H9 (cell line): ENCODE measurements around the gene AKT1S1. TPM values are rescaled to one million over a fixed set of nuclear protein-coding genes. Genes with fewer than 3 reads are reported as not detected.

Experiments used
- DNase-seq: peaks from one replicate; pipeline ENCODE4 v3.0.0-alpha.2; 2017
- H2AFZ ChIP-seq: one replicate; pipeline ENCODE4 v1.6.1; 2013; ENCODE audit warnings: mild to moderate bottlenecking, low read length, control low read depth, moderate library complexity
- H2AK5ac ChIP-seq: 2 replicates; pipeline ENCODE4 v1.6.1; 2013; ENCODE audit warnings: low read length, control low read depth, mixed read lengths; ENCODE audit not compliant: insufficient read length
- H2BK120ac ChIP-seq: one replicate; pipeline ENCODE4 v1.6.1; 2013; ENCODE audit warnings: low read depth, mild to moderate bottlenecking, low read length, control low read depth, inconsistent platforms; ENCODE audit not compliant: poor library complexity, severe bottlenecking
- H2BK12ac ChIP-seq: 2 replicates; pipeline ENCODE4 v1.6.1; 2013; ENCODE audit warnings: low read length, control low read depth, mixed read lengths, low read depth; ENCODE audit not compliant: insufficient read length
- H2BK15ac ChIP-seq: 2 replicates; pipeline ENCODE4 v1.6.1; 2013; ENCODE audit warnings: low read depth, low read length, control low read depth
- H2BK20ac ChIP-seq: one replicate; pipeline ENCODE4 v1.6.1; 2013; ENCODE audit warnings: low read depth, mild to moderate bottlenecking, low read length, control low read depth, inconsistent platforms; ENCODE audit not compliant: poor library complexity, severe bottlenecking
- H2BK5ac ChIP-seq: 2 replicates; pipeline ENCODE4 v1.6.1; 2013; ENCODE audit warnings: low read length, control low read depth, mixed read lengths; ENCODE audit not compliant: insufficient read length
- H3K14ac ChIP-seq: 2 replicates; pipeline ENCODE4 v1.6.1; 2013; ENCODE audit warnings: low read length, control low read depth; ENCODE audit not compliant: insufficient read depth
- H3K18ac ChIP-seq: 2 replicates; pipeline ENCODE4 v1.6.1; 2013; ENCODE audit warnings: low read depth, mild to moderate bottlenecking, mixed read lengths, low read length, control low read depth; ENCODE audit not compliant: insufficient read length
- H3K23ac ChIP-seq: 2 replicates; pipeline ENCODE4 v1.6.1; 2013; ENCODE audit warnings: low read length, control low read depth, mixed read lengths, low read depth; ENCODE audit not compliant: insufficient read length
- H3K23me2 ChIP-seq: 2 replicates; pipeline ENCODE4 v1.6.1; 2013; ENCODE audit warnings: low read depth, mild to moderate bottlenecking, mixed read lengths, low read length, control low read depth; ENCODE audit not compliant: insufficient read length, poor library complexity, severe bottlenecking
- H3K27ac ChIP-seq: 2 replicates; pipeline ENCODE4 v1.5.1; 2013; ENCODE audit warnings: low read length, control low read depth, mixed read lengths, low read depth; ENCODE audit not compliant: insufficient read length
- H3K27me3 ChIP-seq: 2 replicates; pipeline ENCODE4 v1.6.1; 2013; ENCODE audit warnings: low read length, control low read depth, inconsistent platforms; ENCODE audit not compliant: insufficient read depth
- H3K4ac ChIP-seq: 2 replicates; pipeline ENCODE4 v1.6.1; 2013; ENCODE audit warnings: low read depth, mild to moderate bottlenecking, control low read depth, inconsistent platforms, low read length, moderate library complexity
- H3K4me1 ChIP-seq: 2 replicates; pipeline ENCODE4 v1.6.1; 2013; ENCODE audit warnings: low read length, control low read depth, inconsistent platforms; ENCODE audit not compliant: insufficient read depth
- H3K4me2 ChIP-seq: 2 replicates; pipeline ENCODE4 v1.6.1; 2013; ENCODE audit warnings: low read length, control low read depth, mixed read lengths; ENCODE audit not compliant: insufficient read length, insufficient read depth
- H3K56ac ChIP-seq: 2 replicates; pipeline ENCODE4 v1.6.1; 2013; ENCODE audit warnings: low read depth, mild to moderate bottlenecking, mixed read lengths, low read length, control low read depth; ENCODE audit not compliant: insufficient read length
- H3K79me1 ChIP-seq: 2 replicates; pipeline ENCODE4 v1.6.1; 2013; ENCODE audit warnings: low read depth, mild to moderate bottlenecking, moderate library complexity, low read length, control low read depth, inconsistent platforms; ENCODE audit not compliant: insufficient read depth, poor library complexity, severe bottlenecking
- H3K79me2 ChIP-seq: 2 replicates; pipeline ENCODE4 v1.6.1; 2013; ENCODE audit warnings: low read length, control low read depth, inconsistent platforms; ENCODE audit not compliant: insufficient read depth
- H3K9ac ChIP-seq: 2 replicates; pipeline ENCODE4 v1.6.1; 2013; ENCODE audit warnings: low read length, control low read depth, mixed read lengths; ENCODE audit not compliant: insufficient read length; ENCODE audit errors: extremely low read depth
- H3K9me3 ChIP-seq: one replicate; pipeline ENCODE4 v1.6.1; 2013; ENCODE audit warnings: low read depth, low read length, inconsistent platforms; ENCODE audit not compliant: control insufficient read depth
- H3T11ph ChIP-seq: one replicate; pipeline ENCODE4 v1.6.1; 2013; ENCODE audit warnings: mild to moderate bottlenecking, low read length, control low read depth, inconsistent platforms
- H4K20me1 ChIP-seq: one replicate; pipeline ENCODE4 v1.6.1; 2013; ENCODE audit not compliant: control insufficient read depth, insufficient read length, insufficient read depth
- H4K5ac ChIP-seq: 2 replicates; pipeline ENCODE4 v1.6.1; 2013; ENCODE audit warnings: low read depth, mild to moderate bottlenecking, mixed read lengths, low read length, control low read depth; ENCODE audit not compliant: insufficient read length
- H4K8ac ChIP-seq: replicated peaks from 2 replicates; pipeline ENCODE4 v1.6.1; 2013; ENCODE audit warnings: low read length, control low read depth, mixed read lengths, low read depth; ENCODE audit not compliant: insufficient read length
- H4K91ac ChIP-seq: 2 replicates; pipeline ENCODE4 v1.6.1; 2013; ENCODE audit warnings: low read depth, mild to moderate bottlenecking, moderate library complexity, mixed read lengths, low read length, control low read depth; ENCODE audit not compliant: insufficient read length
- H3K27ac Mint-ChIP-seq, 3 experiments: 2 replicates in 2 of 3; 3 replicates in 1 of 3; pipeline ENCODE4 v1.8.0; 2020 to 2021; ENCODE audit warnings: mixed read lengths in 3 of 3, mild to moderate bottlenecking in 1 of 3, moderate library complexity in 1 of 3
- H3K27me3 Mint-ChIP-seq: 2 replicates; pipeline ENCODE4 v1.8.0; 2021; ENCODE audit warnings: low read depth, mild to moderate bottlenecking, moderate library complexity, mixed read lengths
- H3K36me3 Mint-ChIP-seq, 3 experiments: 2 replicates in 2 of 3; 3 replicates in 1 of 3; pipeline ENCODE4 v1.8.0; 2020 to 2021; ENCODE audit warnings: low read depth in 3 of 3, mixed read lengths in 3 of 3; ENCODE audit not compliant: insufficient read depth in 1 of 3
- H3K4me1 Mint-ChIP-seq, 2 experiments: 2 replicates each; pipeline ENCODE4 v1.8.0; 2020; ENCODE audit warnings: mixed read lengths in 2 of 2
- H3K4me3 Mint-ChIP-seq, 2 experiments: 2 replicates in 1 of 2; 3 replicates in 1 of 2; pipeline ENCODE4 v1.8.0; 2020 to 2021; ENCODE audit warnings: mild to moderate bottlenecking in 2 of 2, mixed read lengths in 2 of 2, moderate library complexity in 1 of 2
- H3K9me3 Mint-ChIP-seq, 2 experiments: 2 replicates in 1 of 2; 3 replicates in 1 of 2; pipeline ENCODE4 v1.8.0; 2020; ENCODE audit warnings: mild to moderate bottlenecking in 2 of 2, mixed read lengths in 2 of 2, moderate library complexity in 1 of 2
- CTCF ChIP-seq: fragments of 200-600 bp; sonication (generic); conservative IDR thresholded peaks from 3 replicates; pipeline ENCODE4 v1.8.0; 2021; ENCODE audit warnings: antibody characterized with exemption, mild to moderate bottlenecking
- WGBS: extraction: QIAGEN DNeasy Blood & Tissue Kit; methylation state at CpG from one replicate; pipeline ENCODE4 v1.1.7; 2013; ENCODE audit warnings: missing lambda C conversion rate, low lambda C conversion rate, mixed read lengths; ENCODE audit not compliant: insufficient read length; ENCODE audit errors: extremely low coverage; 5-methylcytosine and 5-hydroxymethylcytosine counted together
- total RNA-seq: library from RNA; stranded (reverse); gene quantifications from 2 replicates; pipeline ENCODE4 v1.2.1, GENCODE V29; 2021

AKT1S1 gene
- total RNA-seq, 1 experiment from 2014 or later: 43.5 TPM

- Histone ChIP-seq H3K9ac (no peak overlapping the region), H4K20me1 (no peaks in the 10 kb centered on the region), H4K8ac (no peak overlapping the region), H2BK20ac (no peak overlapping the region), H3K18ac (no peak overlapping the region), H3K4me1 (no peaks in the 10 kb centered on the region), H3K4me2 (no peak overlapping the region), H4K91ac (no peak overlapping the region), H2BK5ac (no peak overlapping the region), H2AFZ (no peak overlapping the region), H4K5ac (no peak overlapping the region), H3K23me2 (no peaks in the 10 kb centered on the region), H2BK120ac (no peak overlapping the region), H3K79me2 (no peaks in the 10 kb centered on the region), H2BK15ac (no peak overlapping the region), H3K79me1 (no peaks in the 10 kb centered on the region), H3K27me3 (no peaks in the 10 kb centered on the region), H3K9me3 (no peaks in the 10 kb centered on the region), H3K4ac (no peak overlapping the region), H3K14ac (no peak overlapping the region), H3K27ac (no peak overlapping the region), H3K23ac (no peak overlapping the region), H2BK12ac (no peak overlapping the region), H2AK5ac (no peak overlapping the region), H3T11ph (no peak overlapping the region), H3K56ac (no peak overlapping the region)
- H3K36me3 Mint-ChIP-seq: peaks cover 15 to 40% (median 38%) of the 10 kb centered on the region in 3 experiments; a peak in 6 of 7 replicates
- no peaks in the 10 kb centered on the region for H3K4me1 Mint-ChIP-seq
- no peak overlapping the region for H3K27ac Mint-ChIP-seq
- H3K4me3 Mint-ChIP-seq: no peak overlapping the region
- no peak for DNase-seq
- no CpG with 5 or more reads among the region's 8 CpGs for WGBS
- H3K9me3 Mint-ChIP-seq: no peaks in the 10 kb centered on the region
- TF ChIP-seq CTCF: no peak
- H3K27me3 Mint-ChIP-seq: no peaks in the 10 kb centered on the region
These were observed 48.0 kb downstream of the AKT1S1 start for GRCh38 chr19:49829200-49829599.
